GM23248 (cell line): Measurements from ENCODE around the gene LAMA2.

Source experiments
- EZH2 ChIP-seq: fragments of 200-600 bp; sonication (generic); IDR thresholded peaks from 2 replicates; pipeline ENCODE4 v1.6.1; 2018; ENCODE audit warnings: antibody characterized with exemption, mild to moderate bottlenecking; ENCODE audit not compliant: insufficient read depth, poor library complexity, severe bottlenecking
- EZH2phosphoT487 ChIP-seq: fragments of 200-600 bp; sonication (generic); IDR thresholded peaks from 2 replicates; pipeline ENCODE4 v1.6.1; 2018; ENCODE audit warnings: antibody characterized with exemption, moderate library complexity, mild to moderate bottlenecking, low read depth; ENCODE audit not compliant: insufficient read depth

- no peak for TF ChIP-seq EZH2phosphoT487
- no peak for TF ChIP-seq EZH2
These were observed 125.7 kb downstream of the LAMA2 start for GRCh38 chr6:129008591-129008990.
